NCI-H2171 treated with DMSO at 0.1 percent for 48 hours (cell line): ENCODE results near the gene MAB21L1.

Experiments
- DNase-seq: peaks from one replicate; lab custom pipeline; 2025; lab: John Stamatoyannopoulos, UW

Gene MAB21L1

DNA sequence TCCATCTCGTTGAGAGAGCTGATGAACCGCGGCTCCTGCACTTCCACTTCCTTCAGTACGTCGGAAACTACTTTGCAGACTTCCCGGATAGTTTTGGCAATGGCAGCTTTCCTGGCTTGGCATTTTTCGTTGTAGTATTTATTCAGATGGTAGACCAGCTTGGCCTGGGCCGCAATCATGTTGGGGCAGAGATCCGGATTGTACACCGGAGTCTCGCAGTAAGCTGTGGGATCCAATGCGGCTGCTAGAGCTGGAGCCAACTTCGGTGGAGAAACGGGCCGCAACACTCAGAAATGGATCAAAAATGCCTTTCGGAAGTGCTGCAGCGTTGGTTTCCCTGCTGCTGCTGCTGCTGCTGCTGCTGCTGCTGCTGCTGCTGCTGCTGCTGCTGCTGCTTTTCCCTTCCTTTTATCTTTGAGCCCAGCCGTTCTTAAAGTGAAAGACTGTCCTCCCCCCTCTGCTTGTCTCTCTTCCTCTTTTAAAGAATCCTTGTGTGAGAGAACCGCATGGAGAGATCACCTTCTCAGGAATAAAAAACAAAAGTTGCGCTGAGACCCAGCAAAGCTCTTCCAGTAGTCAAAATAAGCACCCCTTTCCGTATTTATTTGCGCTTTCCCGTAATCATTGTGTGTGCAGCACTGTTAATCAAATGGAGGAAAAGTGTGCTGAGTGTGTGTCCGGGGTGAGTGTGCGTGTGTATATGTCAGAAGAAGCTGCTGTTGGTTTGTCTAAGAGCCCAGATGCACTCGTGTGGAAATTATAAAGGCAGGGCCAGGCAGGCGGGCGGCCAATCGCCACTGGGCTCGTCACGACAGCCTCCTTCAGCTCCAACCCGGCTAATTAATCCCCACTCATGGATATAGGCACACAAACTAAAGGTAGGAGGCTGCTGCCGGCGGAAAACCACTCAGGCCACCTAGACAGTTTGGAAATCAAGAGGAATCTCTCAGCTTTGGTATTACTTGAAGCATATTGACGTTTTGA, at the start of gene MAB21L1:
TSS of gene MAB21L1 (minus strand) at position 730 of the 984 bp plus-strand sequence. CDS start at position 179, 551 bp downstream.
- peak; percentile 30 for DNase-seq

DNA sequence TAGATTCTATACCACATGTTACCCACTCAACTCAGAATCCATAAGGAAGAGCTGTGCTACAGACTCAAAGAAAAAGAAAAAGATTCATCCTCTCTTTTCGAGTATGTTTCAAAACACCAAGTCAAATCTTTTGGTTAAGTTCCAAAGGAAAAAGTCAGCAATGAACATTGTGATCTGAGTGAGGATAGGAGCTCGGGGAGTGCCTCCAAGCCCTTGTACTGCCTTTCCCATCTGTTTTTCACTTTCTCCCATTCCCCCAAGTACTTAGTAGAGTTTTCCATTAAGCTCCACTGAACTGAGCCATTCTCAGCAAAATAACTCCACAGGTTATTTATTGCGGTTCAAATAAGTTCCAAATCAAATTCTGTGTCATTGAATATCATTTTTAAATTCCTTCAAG, 47.7 kb upstream of the MAB21L1 start:
- DNase-seq = no peak

DNA sequence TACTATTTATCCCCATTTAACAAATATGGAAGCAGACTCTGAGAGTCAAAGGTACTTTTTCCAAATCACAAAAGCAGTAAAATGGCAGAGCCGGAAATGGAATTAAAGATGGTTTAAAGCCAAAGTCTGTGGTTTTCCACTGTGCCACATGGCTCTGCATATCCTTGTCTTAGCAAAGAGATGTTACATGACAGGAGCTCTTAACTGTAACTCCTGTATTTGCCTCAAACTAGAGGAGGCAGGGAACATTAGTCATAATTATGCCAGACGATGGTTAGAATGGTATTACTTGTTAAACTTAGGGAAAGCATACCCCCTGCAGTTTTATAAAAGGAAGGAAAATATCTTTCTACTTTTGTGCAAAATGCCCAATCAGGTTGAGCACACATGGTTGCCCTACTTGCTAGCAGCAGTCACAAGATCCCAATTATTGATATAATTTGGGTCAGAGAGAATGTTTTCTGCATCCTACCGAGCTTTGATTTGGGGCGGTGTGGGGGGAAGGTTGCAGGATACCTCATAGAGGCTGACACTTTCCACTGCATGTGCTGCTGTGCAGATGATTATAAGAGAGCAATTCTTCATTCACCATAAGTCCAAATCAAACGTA, 42.0 kb upstream of the MAB21L1 start:
- DNase-seq = no peak

DNA sequence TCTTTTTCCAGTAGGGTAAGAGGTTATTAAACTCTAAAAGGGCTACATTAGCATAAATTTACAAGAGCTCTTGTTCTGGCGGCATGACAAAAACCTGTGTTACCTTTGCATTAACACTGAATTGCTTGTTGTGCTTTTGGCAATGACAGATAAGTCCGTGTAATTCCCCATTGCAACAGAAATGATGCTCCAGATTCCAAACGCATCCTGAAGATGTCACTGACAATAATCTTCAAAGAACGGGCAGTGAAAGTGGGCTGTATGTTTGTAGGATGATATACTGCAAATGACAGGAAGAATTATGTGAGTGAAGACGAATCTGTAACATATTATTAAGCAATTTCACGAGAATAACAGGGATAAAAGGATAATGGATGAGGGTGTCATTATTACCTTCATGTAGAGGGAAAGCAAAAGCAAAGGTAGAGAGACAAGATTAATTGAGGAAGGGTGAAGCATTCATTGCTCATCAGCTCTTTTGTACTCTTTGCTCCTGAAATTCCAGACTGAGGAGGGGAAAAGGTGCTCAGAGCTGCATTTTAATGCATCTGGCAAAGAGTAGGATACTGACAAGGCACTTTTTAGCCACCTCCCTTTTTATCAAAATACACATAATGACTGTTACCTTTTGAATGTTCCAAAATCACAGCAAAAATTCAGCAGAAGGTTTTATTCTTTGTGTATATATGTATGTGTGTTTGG, 38.5 kb upstream of the MAB21L1 start:
- no peak for DNase-seq

DNA sequence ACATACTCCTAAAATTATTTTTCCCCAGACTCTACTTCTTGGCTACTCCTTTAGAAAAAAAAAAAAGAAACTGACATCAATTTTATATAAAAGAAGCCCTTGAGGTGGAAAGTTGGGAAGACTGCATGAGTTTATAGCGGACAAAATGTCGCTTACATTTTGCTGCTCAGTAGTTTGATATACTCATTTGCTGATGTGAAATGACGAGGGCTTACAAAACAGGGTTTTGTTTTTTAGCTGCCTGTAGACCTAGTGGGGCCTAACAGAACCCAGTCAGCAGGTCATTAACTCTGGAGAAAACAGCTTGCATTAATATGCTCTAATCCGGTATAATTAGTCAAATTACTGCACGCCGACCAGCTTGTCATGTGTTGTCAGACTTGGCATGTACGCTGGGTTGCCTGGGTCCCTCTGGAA, 37.6 kb upstream of the MAB21L1 start:
- DNase-seq = peak; percentile 31

DNA sequence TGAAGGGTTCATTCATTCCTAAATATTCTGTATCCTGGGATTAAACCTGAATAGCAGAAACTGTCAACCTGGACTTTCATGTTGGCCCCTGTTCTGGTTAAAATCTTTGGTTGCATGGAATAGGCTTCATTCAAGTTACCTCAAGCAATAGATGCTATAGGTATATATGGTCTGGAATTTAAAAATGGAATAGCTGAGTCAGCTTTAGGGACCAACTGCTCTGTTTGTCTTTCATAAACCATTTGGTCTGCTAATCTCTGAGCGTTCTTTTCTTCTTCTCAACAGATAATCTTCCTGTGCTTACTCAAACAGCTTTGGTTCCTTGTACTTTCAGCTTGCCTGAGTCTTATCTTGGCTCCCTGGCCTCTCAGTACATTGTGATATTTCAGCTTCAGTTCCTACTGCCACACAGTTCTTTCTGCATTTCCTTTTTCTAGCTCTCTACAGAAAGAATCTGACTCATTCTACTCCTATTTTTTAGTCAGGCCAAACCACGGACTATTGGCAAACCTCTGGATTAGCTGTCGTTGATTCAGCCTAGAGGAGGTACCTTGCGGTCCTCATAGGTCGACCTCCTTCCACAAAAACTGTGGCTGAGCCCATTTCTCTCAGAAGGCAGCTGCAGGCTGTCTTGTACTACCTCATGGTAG, 35.9 kb upstream of the MAB21L1 start:
- DNase-seq = no peak

DNA sequence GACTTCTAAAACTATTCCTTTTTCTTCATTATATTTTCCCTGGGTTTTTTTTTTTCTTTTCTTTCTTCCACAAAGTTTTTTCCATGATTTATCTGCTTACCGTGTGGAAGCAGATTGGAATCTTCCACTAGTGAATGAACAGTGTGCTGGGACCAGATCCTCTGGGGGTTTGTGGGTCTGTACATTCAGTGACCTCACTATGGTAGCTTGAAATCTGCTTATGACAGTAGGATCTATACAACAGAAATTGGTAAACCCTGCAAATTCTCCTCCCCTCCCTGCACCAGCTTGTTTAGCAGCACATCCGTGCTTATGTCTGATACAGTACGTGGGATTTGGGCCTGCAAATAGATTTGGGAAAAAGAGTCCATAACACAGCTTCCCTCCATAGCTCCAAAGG, 26.0 kb upstream of the MAB21L1 start:
- no peak for DNase-seq

DNA sequence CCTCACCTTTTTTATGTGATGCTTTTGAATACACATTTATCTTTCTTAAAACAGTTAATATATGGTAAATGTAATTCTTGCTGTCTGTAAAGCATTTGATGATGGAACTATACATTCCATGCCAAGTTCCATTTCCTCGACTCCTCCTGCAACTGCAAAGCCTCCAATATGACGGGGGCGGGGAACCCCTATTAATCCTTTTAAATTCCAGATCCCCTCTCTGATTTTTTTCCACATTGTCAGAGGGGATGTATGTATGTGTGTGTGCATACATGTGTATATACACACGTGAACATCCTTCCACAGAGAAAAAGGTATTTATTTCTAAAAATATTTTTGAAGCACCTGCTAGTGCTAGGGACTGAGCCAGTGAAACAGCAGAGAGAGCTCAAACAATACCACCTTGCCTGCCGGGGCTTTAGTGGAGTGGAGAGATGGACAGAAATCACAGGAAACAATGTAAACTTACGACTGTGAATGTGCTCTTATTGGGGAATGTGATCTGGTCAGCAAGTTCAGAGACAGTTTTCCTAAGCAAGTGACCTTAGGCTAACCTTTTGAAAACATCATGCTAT, 25.3 kb upstream of the MAB21L1 start:
- DNase-seq = no peak

DNA sequence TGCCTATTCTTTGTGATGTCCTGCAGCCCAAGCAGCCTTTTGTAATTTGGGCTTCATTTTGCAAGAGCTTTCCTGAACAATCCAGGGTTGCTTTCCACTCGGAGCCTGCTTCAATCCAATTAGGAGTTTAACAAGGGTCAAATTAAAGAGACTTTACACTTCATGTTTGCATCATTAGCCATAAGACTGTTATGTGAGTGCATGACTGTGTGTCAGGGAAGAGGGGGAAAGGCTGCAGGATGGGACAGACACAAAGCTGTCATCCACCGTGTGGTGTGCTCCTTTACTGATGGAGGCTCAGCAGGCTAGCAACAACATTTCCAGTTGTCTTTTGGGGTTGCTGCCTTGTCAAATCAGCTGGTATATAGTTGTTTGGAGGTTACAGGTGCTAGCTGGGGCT, 23.7 kb upstream of the MAB21L1 start:
- no peak for DNase-seq

DNA sequence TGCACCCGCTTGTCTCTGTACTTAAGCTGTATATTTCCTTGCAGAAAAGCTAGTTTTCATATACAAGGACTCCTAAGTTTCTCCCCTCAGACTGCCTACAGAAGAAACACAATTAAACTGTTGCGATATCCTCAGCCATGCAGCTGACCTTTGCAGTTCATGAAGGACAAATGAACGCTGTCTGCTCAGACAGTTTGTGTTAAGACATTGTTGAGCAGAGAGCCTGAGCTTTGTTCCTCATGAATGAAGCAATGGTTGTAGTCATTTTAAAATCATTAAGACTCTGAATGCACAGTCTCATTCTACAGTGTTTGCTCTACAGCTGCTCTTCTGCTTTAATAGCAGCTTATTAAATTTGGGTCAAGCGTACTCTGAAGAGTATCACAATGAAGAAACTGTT, 23.2 kb upstream of the MAB21L1 start:
- no peak for DNase-seq

DNA sequence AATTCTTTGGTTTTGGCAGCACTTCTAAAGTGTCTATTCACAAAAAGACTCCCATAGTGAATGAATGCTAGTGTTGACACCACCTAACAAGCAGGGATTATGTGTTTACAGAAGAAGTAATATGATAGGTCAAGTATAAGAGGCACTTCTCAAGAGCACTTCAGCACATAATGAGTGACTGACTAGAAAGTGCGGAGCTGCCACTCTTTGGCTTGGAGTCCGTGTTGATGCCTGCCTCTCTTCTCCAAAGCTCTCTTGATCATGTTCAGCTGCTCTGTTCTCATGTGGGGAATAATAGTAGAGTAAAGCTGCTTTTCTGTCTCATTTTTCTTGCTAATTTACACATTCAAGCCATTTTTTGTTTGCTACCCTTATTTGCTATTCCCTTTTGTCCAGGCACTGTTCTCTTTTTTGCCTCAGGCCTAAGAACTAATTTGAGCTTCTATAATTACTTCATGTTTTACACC, 22.7 kb upstream of the MAB21L1 start:
- peak; percentile 71 for DNase-seq

DNA sequence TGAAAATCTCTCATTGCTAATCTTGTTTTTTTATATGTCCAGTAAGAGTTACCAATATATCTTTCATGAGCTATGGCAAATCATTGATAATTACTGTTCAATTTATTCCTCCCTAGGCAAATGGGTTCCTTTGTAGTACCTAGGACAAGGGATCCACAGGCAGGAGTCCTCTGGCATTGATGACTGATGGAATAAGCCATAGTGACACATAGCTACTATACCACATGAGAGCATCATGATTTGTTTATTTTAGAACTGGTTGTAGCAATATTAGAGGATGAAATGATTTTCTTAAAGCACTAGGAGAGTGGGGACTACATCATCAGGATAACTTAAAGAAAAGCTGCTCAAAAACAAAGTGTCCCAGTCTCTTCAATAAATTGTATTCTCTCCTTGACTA, 21.7 kb upstream of the MAB21L1 start:
- DNase-seq = no peak

DNA sequence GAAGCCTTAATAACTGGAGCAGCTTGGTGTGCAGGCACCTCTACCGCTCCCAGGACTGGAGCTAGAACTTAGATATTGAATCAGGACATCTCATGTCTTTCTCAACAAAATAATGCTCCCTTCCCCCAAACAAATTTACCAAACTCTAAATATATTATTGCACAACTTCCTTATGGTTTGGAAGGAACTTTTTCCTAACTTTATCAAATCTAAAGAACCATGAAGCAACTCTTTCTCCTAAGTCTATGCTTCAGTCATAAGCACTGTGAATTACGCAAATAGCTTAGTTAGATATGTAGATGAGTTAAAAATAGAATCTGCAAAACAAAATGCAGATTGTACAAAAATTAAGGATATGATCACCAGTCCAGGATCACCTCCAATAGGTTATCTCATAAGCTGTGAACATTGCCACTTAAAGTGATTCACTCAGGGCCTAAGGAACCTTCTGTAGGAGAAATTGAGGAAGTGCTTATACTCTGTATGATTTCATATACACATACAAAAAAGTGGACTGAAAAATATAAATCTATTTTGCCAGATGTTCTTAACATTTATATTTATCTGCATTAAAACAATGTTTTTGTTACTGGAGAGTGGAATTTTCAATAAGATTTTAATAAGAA, 20.4 kb upstream of the MAB21L1 start:
- no peak for DNase-seq

DNA sequence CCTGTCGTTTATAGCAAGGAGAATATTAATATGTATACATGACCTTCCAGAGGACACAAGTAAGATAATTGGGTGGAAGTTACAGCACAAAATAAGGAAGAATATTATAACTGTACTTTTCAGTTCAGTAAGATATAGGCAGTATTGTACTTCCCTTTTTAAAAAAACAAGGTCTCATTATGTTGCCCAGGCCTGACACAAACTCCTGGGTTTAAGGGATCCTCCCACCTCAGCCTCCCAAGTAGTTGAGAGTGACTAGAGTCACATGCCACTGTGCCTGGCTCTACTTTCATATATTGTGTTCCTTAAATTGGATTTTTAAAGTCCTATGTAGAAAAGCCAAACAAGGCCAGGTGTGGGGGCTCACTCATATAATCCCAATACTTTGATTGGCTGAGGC, 19.5 kb upstream of the MAB21L1 start:
- no peak for DNase-seq

DNA sequence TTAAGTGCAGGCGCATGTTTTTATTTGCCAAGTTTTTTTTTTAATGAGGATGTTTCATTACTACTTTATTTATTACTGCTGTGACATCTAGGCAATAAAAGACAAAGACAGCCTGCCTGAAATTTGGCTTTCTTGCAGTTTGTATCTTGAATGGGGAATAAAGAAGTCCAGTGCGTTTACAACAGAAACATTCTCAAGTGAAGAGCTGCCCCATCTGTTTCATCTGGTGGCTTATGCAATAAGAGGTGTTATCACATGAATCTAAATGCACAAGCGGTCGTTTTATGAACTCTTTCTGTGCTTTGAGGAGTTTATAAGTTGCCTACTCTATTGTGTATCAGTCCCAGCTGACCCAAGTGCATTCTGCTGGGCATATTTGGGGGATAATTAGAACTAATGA, 12.6 kb upstream of the MAB21L1 start:
- peak; percentile 57 for DNase-seq

DNA sequence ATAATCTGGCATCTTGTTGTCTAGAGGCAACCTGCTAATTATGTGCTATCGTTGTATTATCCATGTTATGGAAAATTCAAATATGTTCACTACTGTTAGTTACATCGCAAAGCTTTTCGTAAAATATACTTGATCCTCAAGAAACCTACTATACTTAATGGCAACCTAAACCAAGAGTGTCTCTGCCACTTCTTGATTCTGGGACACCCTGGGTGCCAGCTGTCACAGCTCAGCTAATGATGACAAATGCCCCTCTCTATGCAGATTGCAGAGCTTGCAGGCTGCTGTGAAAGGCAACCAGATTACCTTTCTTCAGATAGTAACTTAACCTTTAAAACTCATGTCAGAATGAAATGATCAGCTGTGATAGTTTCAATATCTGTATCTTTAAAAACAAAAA, 8.9 kb upstream of the MAB21L1 start:
- DNase-seq = peak; percentile 82

DNA sequence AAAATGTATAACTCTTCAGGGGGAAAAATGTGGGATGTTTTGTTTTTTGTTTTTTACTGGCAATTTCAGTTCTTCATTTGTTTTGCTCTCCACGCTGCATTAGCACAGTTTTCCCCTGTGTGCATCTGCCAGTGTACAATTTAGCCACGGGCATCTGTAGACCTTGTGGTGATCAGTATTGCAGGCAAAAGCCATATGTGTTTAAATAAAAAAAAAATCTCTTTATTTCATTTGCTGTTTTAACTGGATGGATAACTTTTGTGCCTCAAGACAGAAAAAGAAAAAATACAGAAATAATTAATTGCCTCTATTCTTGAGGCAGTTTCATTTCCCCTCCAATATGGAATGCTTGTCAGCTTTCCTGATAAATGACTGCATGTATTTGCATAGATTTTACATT, 7.9 kb upstream of the MAB21L1 start:
- peak; percentile 61 for DNase-seq

DNA sequence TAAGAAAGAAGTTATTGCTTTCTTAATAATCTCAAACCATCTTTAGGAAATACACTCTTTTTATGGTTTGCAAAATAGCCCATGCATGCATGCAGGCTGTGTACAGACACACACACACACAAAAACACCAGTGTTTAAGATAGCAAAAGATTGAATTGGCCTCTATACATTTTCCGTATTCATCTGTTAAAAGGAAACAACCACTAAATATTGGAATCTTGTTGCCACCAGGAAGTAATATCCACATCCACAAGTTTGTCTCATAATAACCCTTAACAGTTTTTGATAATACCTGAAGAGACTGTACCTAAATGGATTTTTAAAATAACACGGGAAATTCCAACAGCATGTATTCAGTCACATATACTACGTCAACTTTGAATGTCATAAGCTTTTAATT, 7.3 kb upstream of the MAB21L1 start:
- peak; percentile 26 for DNase-seq

DNA sequence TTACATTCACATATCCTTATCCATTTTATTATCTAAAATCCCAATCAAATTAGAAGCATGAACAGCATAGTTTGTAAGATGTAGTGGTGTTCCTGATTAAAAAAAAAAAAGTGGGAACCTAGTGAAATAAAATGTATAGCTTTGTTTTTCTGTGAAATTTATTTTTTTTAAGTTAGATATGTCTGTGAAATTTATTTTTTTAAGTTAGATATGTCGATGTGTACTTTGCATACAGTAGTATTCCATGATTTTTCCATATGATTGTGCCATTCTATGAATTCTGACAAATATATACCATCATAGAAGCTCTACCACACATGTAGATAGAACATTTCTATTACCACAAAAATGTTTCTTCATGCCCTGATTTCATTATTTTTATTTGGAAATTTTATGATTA, 6.0 kb upstream of the MAB21L1 start:
- DNase-seq = no peak

DNA sequence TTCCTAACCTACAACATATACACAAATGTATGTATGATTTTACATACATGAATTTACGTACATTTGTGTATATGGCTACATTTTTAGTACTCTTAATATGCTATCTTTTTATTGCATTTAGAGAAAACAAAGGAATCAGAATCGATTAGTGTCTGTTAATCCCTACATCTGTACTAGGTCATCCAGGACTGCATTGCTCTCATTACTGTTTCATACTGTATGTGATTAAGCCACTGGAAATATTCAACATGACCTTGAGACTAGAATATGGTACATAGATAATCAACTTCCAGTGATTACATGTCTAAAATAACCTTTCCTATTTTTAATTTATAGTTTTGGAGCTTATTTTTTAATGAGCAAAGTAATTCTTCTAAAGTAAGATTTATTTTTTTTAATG, 5.3 kb upstream of the MAB21L1 start:
- no peak for DNase-seq

DNA sequence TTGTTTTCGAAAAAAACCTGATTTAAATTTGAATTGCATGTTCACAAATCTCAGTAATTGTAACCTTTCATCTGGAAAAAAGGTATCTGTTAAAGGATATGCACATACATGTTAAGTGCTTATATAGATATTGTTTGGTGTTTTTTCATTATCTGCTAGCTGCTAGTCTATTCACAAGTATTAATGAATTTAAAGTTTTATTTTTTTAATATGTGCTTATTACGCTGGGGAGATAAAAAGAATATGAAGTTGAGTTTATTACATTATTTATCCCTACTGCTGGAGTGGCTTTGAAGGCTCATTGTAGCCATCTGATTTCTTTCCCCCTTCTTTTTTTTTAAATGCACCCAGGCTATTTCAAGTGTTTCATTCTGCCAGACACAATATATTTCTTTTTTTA, 3.9 kb upstream of the MAB21L1 start:
- no peak for DNase-seq
